Thyroid gland (tissue), 4 donors: ENCODE data around the gene FDXR. TPM values are rescaled to one million over a fixed set of nuclear protein-coding genes. Genes with fewer than 3 reads are reported as not detected.
A peak's percentile ranks its signal among the peaks of the same experiment; 100 is the strongest.

Experiments used
- DNase-seq, 2 donors: peaks; one replicate each; pipeline ENCODE4 v3.0.0-alpha.2; 2019
- H3K27ac ChIP-seq, 3 donors: fragments of 200-600 bp; sonication (generic); 1 replicate in 2 of 3; 2 replicates in 1 of 3; pipeline ENCODE4 v1.5.1; 2016 to 2019; ENCODE audit warnings: mild to moderate bottlenecking in 1 of 3, moderate library complexity in 1 of 3
- H3K27me3 ChIP-seq: fragments of 200-600 bp; sonication (generic); one replicate; pipeline ENCODE4 v1.5.1; 2019
- H3K36me3 ChIP-seq, 2 donors: fragments of 200-600 bp; sonication (generic); one replicate each; pipeline ENCODE4 v1.5.1; 2016 to 2019
- H3K4me1 ChIP-seq, 2 donors: fragments of 200-600 bp; sonication (generic); one replicate each; pipeline ENCODE4 v1.5.1; 2017 to 2019
- H3K4me3 ChIP-seq, 3 donors: fragments of 200-600 bp; sonication (generic); replicated peaks in 1 of 3; 1 replicate in 2 of 3; 2 replicates in 1 of 3; pipeline ENCODE4 v1.5.1; 2016; ENCODE audit warnings: mild to moderate bottlenecking in 1 of 3
- H3K9me3 ChIP-seq: fragments of 200-600 bp; sonication (generic); one replicate; pipeline ENCODE4 v1.5.1; 2017
- CTCF ChIP-seq, 6 experiments: fragments of 200-600 bp in 3 of 6; fragments of 450-650 bp in 3 of 6; sonication (generic) in 3 of 6; IDR thresholded peaks; one replicate each; pipeline ENCODE4 v1.5.1; 2016 to 2019; ENCODE audit warnings: antibody characterized with exemption in 6 of 6, mild to moderate bottlenecking in 2 of 6, inconsistent platforms in 1 of 6, moderate library complexity in 1 of 6
- POLR2A ChIP-seq, 2 donors: fragments of 450-650 bp; IDR thresholded peaks; one replicate each; pipeline ENCODE4 v1.6.1; 2017; ENCODE audit warnings: antibody characterized with exemption in 2 of 2, mild to moderate bottlenecking in 2 of 2, moderate library complexity in 1 of 2
- WGBS, 2 donors: methylation state at CpG; one replicate each; pipeline ENCODE4 v1.1.5; 2017; 5-methylcytosine and 5-hydroxymethylcytosine counted together
- intact Hi-C: fragments of 100-400 bp; cut with DNase I; formaldehyde crosslinking; loops from one replicate; pipeline ENCODE4 v1.15.1; 2023
- total RNA-seq, 4 donors: library from RNA; depleted of rRNA; stranded (reverse); fragments of >200 nt; gene quantifications; one replicate each; pipeline ENCODE4 v1.2.3, GENCODE V29; 2016

The FDXR gene
- total RNA-seq, 4 donors from 2014 or later = 5.9 to 18.6 (median 10.2) TPM

GRCh38 chr17:74866198-74866835 lies 6.5 kb downstream of the FDXR start:
- H3K36me3 ChIP-seq = no peaks in the 10 kb centered on the region
- no peak overlapping the region for H3K27ac ChIP-seq
- WGBS, 2 donors = 82 to 93% methylated on average over 17 to 19 of the region's 19 CpGs

GRCh38 chr17:74865504-74866197 lies 7.1 kb downstream of the FDXR start:
- H3K36me3 ChIP-seq = no peaks in the 10 kb centered on the region
- peaks cover 10 to 18% of the 10 kb centered on the region in 2 donors for H3K4me1 ChIP-seq
- no peaks in the 10 kb centered on the region for H3K9me3 ChIP-seq
- intact Hi-C loops = loop anchor here (2.0 kb wide), 1 partner anchor 73 kb away; no protein-coding TSS in a partner anchor
- no peaks in the 10 kb centered on the region for H3K27me3 ChIP-seq
- no peak overlapping the region for H3K4me3 ChIP-seq
- WGBS, 2 donors = 91 to 92% methylated on average over 15 to 19 of the region's 19 CpGs
- H3K27ac ChIP-seq = no peak overlapping the region
- no peak for TF ChIP-seq POLR2A (IDR thresholded peaks at IDR 0.05)
- TF ChIP-seq CTCF (IDR thresholded peaks at IDR 0.05) = no peak
- DNase-seq = no peak

More at GRCh38 chr17:74866198-74866835, 6.5 kb downstream of the FDXR start:
- intact Hi-C loops = no loop called here
- no peak for DNase-seq
- Histone ChIP-seq H3K9me3 (no peaks in the 10 kb centered on the region), H3K4me3 (no peak overlapping the region), H3K27me3 (no peaks in the 10 kb centered on the region), H3K4me1 (peaks cover 5 to 14% of the 10 kb centered on the region in 2 donors)
- TF ChIP-seq CTCF (IDR thresholded peaks at IDR 0.05) = no peak
- TF ChIP-seq POLR2A (IDR thresholded peaks at IDR 0.05) = no peak

- no peak overlapping the region for H3K27ac ChIP-seq
- intact Hi-C loops = loop anchor here (2.0 kb wide), 1 partner anchor 72 kb away; no protein-coding TSS in a partner anchor
These were observed 7.9 kb downstream of the FDXR start for GRCh38 chr17:74864866-74865395.

GRCh38 chr17:74864297-74864865 lies 8.4 kb downstream of the FDXR start:
- no peak for DNase-seq
- Histone ChIP-seq H3K4me1 (peaks cover 17 to 23% of the 10 kb centered on the region in 2 donors), H3K4me3 (no peak overlapping the region), H3K27me3 (peaks cover 3% of the 10 kb centered on the region), H3K27ac (no peak overlapping the region), H3K9me3 (no peaks in the 10 kb centered on the region), H3K36me3 (no peaks in the 10 kb centered on the region)
- TF ChIP-seq POLR2A (IDR thresholded peaks at IDR 0.05) (no peak), CTCF (IDR thresholded peaks at IDR 0.05) (no peak)
- intact Hi-C loops = loop anchor here (2.0 kb wide), 1 partner anchor 72 kb away; no protein-coding TSS in a partner anchor
- WGBS, 2 donors = 86 to 95% methylated on average over 6 to 10 of the region's 15 CpGs

More at GRCh38 chr17:74864866-74865395, 7.9 kb downstream of the FDXR start:
- Histone ChIP-seq H3K4me3 (no peak overlapping the region), H3K9me3 (no peaks in the 10 kb centered on the region), H3K4me1 (peaks cover 16 to 23% of the 10 kb centered on the region in 2 donors), H3K36me3 (no peaks in the 10 kb centered on the region), H3K27me3 (peaks cover 3% of the 10 kb centered on the region)
- WGBS, 2 donors = 28 to 44% methylated on average over 6 to 11 of the region's 11 CpGs
- TF ChIP-seq POLR2A (IDR thresholded peaks at IDR 0.05) (no peak), CTCF (IDR thresholded peaks at IDR 0.05) (peak; percentile 85 to 98 (median 95))
- peak; percentile 76 to 77 for DNase-seq
